RWPE1 (cell line): ENCODE measurements around the gene TMEM35B.
"Not testable (repeated sequence)": the region's sequence is repeated elsewhere in the genome, so short reads cannot be mapped to it uniquely, and the experiment has no call there.

Experiments used
- CTCF ChIA-PET: fragments of 350-600 bp; sonication (Branson Sonifier 250); formaldehyde crosslinking; extraction: SDS; loops from one replicate; lab custom pipeline; 2021; lab: Yijun Ruan, JAX
- POLR2A ChIA-PET: fragments of 400-600 bp; formaldehyde crosslinking; extraction: SDS; loops from one replicate; lab custom pipeline; 2020; ENCODE audit warnings: antibody characterized with exemption; ENCODE audit not compliant: low non-redundant PET; lab: Yijun Ruan, JAX
- DNase-seq: peaks from one replicate; pipeline ENCODE4 v3.0.0; 2012; ENCODE audit warnings: low spot score
- H3K27ac ChIP-seq: fragments of 450-650 bp; 2 replicates; pipeline ENCODE4 v1.5.1; 2017
- CTCF ChIP-seq: fragments of 450-650 bp; conservative IDR thresholded peaks from 2 replicates; pipeline ENCODE4 v1.5.1; 2017; ENCODE audit warnings: low read depth, mild to moderate bottlenecking

TMEM35B gene

GRCh38 chr1:34988147-34988546 lies 3.0 kb upstream of the TMEM35B start:
- no peak overlapping the region for H3K27ac ChIP-seq
- ChIA-PET CTCF (no interaction called here), POLR2A (interaction anchor here (0.6 kb wide), 1 partner anchor 61 kb away, joined by 3 read pairs; no protein-coding TSS in a partner anchor)
- no peak for DNase-seq
- TF ChIP-seq CTCF = no peak

- no peak overlapping the region for H3K27ac ChIP-seq
- TF ChIP-seq CTCF = no peak
- CTCF ChIA-PET = no interaction called here
- POLR2A ChIA-PET = no interaction called here
- no peak for DNase-seq
Measured at GRCh38 chr1:34987018-34987417, 1.9 kb upstream of the TMEM35B start.

GRCh38 chr1:34985609-34985904 lies 410 bp upstream of the TMEM35B start:
- DNase-seq, POLR2A ChIA-PET, CTCF ChIA-PET: not testable (repeated sequence)
- peak overlapping the region; percentile 86 for H3K27ac ChIP-seq

GRCh38 chr1:34984435-34984792 lies 733 bp downstream of the TMEM35B start:
- POLR2A ChIA-PET = no interaction called here
- CTCF ChIA-PET = interaction anchor here (0.6 kb wide), 1 partner anchor 21 kb away, joined by 5 read pairs; no protein-coding TSS in a partner anchor
- H3K27ac ChIP-seq = peak overlapping the region; percentile 86
- no peak for DNase-seq
- no peak for TF ChIP-seq CTCF

GRCh38 chr1:34983700-34984355 lies 1.3 kb downstream of the TMEM35B start:
- TF ChIP-seq CTCF = no peak
- H3K27ac ChIP-seq = peak overlapping the region; percentile 86
- ChIA-PET POLR2A (no interaction called here), CTCF (interaction anchor here (0.6 kb wide), 1 partner anchor 22 kb away, joined by 5 read pairs; no protein-coding TSS in a partner anchor)
- DNase-seq = peak; percentile 5

- CTCF ChIA-PET = no interaction called here
- POLR2A ChIA-PET = no interaction called here
- no peak for DNase-seq
- no peak for TF ChIP-seq CTCF
- no peak overlapping the region for H3K27ac ChIP-seq
Measured at GRCh38 chr1:34982820-34983376, 2.2 kb downstream of the TMEM35B start.

- DNase-seq = no peak
- no peak overlapping the region for H3K27ac ChIP-seq
- ChIA-PET POLR2A (interaction anchor here (0.6 kb wide), 1 partner anchor 38 kb away, joined by 3 read pairs; no protein-coding TSS in a partner anchor), CTCF (no interaction called here)
- TF ChIP-seq CTCF = no peak
Measured at GRCh38 chr1:34980715-34981114, 4.4 kb downstream of the TMEM35B start.
